ENCODE data around the gene MTHFD1L. TPM values are rescaled to one million over a fixed set of nuclear protein-coding genes. Genes with fewer than 3 reads are reported as not detected.

Gene MTHFD1L
- total and polyA plus RNA-seq, 9 of the 15 experiments (the other 6 are each of a cell fraction or from before 2014, with no cell fraction given) = 20.9 to 128 (median 61.0) TPM

DNA sequence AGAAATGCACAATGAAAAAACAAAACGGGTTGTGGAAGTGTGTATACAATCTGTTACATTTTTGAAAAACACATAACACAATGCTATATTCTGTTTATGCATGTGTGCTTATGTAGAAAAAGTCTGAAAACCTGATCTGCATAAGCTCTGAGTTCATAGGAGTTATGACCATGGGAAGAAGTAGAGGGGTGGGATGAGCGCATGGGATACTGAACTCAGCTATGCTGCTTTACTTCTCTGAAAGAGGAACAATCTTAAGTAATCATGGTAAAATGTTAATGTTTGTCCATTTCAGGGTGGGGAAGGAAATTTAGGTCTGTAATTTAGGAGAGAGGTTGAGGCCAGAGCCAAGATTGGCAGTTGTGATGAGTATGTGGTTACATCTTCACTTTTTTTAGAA lies 126.8 kb downstream of the MTHFD1L start:
- WGBS (ENCODE audit: insufficient coverage, low coverage, missing lambda C conversion rate) = 73% methylated on average over 2 of the region's 2 CpGs
- Histone ChIP-seq H3K9me1 (ENCODE audit: control insufficient read depth, insufficient read depth, low read length) (no peaks in the 10 kb centered on the region), H3K27me3 (ENCODE audit: control insufficient read depth in 2 of 2, insufficient read depth in 2 of 2, low read length in 2 of 2) (no peaks in the 10 kb centered on the region), H3K4me1 (replicated peaks in 1 of 2; ENCODE audit: control insufficient read depth in 2 of 2, insufficient read depth in 2 of 2, low read length in 2 of 2) (no peaks in the 10 kb centered on the region), H3K79me2 (ENCODE audit: control insufficient read depth, insufficient read depth, low read length) (no peaks in the 10 kb centered on the region), H4K20me1 (replicated peaks; ENCODE audit: control insufficient read depth, insufficient read depth, low read length) (no peaks in the 10 kb centered on the region), H2AFZ (ENCODE audit: low read depth, low read length) (no peak overlapping the region), H3K4me2 (ENCODE audit: insufficient read depth, low read length) (no peak overlapping the region), H3K9ac (ENCODE audit: insufficient read depth in 1 of 2, low read depth in 2 of 2, low read length in 2 of 2) (no peak overlapping the region), H3K4me3 (no peak overlapping the region), H3K9me3 (replicated peaks; ENCODE audit: control insufficient read depth, insufficient read depth, low read depth, low read length) (no peaks in the 10 kb centered on the region), H3K27ac (ENCODE audit: extremely low read depth, low read depth, low read length) (no peak overlapping the region), H3K36me3 (ENCODE audit: control insufficient read depth, insufficient read depth, low read length) (peaks cover 22% of the 10 kb centered on the region; the same call in 2 of the 3 replicates)
- in situ Hi-C loops (cut with MboI) = no loop called here
- intact Hi-C loops (cut with micrococcal nuclease) = no loop called here
- no TSS peak for BruUV-seq (replicated peaks)
- POLR2A ChIA-PET = interaction anchor here (0.6 kb wide), 1 partner anchor 311 kb away, joined by 3 read pairs; no protein-coding TSS in a partner anchor
- DNase-seq (ENCODE audit: extremely low read depth in 1 of 4, low spot score in 3 of 4) (no peak), FAIRE-seq (no peak), ATAC-seq (no peak)
- CTCF ChIA-PET (ENCODE audit: low intra/inter-chr PET ratio) = no interaction called here
- TF ChIP-seq ZNF274 (IDR thresholded peaks at IDR 0.05; ENCODE audit: borderline replicate concordance, low read depth, low read length) = no peak
- TF ChIP-seq GATAD2A (IDR thresholded peaks at IDR 0.05) = no peak
- no peak for TF ChIP-seq MED1 (CRISPR knock-in tag; IDR thresholded peaks at IDR 0.05; ENCODE audit: borderline replicate concordance)
- no peak for TF ChIP-seq POLR2A (conservative IDR thresholded peaks at IDR 0.05)
- no peak for TF ChIP-seq MEF2A (IDR thresholded peaks at IDR 0.05; ENCODE audit: control insufficient read depth, low read depth, low read length)
- TF ChIP-seq MXI1 (IDR thresholded peaks at IDR 0.05; ENCODE audit: low read depth, low read length) = no peak
- no peak for TF ChIP-seq FOXP1 (CRISPR knock-in tag; IDR thresholded peaks at IDR 0.05)
- no peak for TF ChIP-seq ZKSCAN3 (CRISPR knock-in tag; IDR thresholded peaks at IDR 0.05)
- TF ChIP-seq TBL1XR1 (IDR thresholded peaks at IDR 0.05; ENCODE audit: low read length in 2 of 2) = no peak
- no peak for TF ChIP-seq PRMT5 (CRISPR knock-in tag; IDR thresholded peaks at IDR 0.05)
- TF ChIP-seq ZC3H11A (IDR thresholded peaks at IDR 0.05; ENCODE audit: low read depth, low read length) = no peak
- TF ChIP-seq, protein P1, sequence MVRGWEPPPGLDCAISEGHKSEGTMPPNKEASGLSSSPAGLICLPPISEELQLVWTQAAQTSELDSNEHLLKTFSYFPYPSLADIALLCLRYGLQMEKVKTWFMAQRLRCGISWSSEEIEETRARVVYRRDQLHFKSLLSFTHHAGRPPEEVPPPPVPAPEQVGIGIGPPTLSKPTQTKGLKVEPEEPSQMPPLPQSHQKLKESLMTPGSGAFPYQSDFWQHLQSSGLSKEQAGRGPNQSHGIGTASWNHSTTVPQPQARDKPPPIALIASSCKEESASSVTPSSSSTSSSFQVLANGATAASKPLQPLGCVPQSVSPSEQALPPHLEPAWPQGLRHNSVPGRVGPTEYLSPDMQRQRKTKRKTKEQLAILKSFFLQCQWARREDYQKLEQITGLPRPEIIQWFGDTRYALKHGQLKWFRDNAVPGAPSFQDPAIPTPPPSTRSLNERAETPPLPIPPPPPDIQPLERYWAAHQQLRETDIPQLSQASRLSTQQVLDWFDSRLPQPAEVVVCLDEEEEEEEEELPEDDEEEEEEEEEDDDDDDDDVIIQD (CRISPR knock-in tag; IDR thresholded peaks at IDR 0.05) = no peak
- TF ChIP-seq POU5F1 (IDR thresholded peaks at IDR 0.05; ENCODE audit: borderline replicate concordance, low read depth, low read length, partially characterized antibody) = no peak
- TF ChIP-seq ARHGAP35 (IDR thresholded peaks at IDR 0.05; ENCODE audit: partially characterized antibody) = no peak
- TF ChIP-seq PCBP1 (IDR thresholded peaks at IDR 0.05; ENCODE audit: low read depth, low read length, poor library complexity, severe bottlenecking) = no peak
- TF ChIP-seq, protein P2, sequence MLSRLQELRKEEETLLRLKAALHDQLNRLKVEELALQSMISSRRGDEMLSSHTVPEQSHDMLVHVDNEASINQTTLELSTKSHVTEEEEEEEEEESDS (CRISPR knock-in tag; IDR thresholded peaks at IDR 0.05) = no peak
- TF ChIP-seq NR4A1 (CRISPR knock-in tag; IDR thresholded peaks at IDR 0.05) = no peak
- no peak for TF ChIP-seq NR4A1 (tag; IDR thresholded peaks at IDR 0.05)

All from K562 (cell line).